RWPE1 (cell line): ENCODE results near the gene ADCYAP1.
"Not testable (repeated sequence)": the region's sequence is repeated elsewhere in the genome, so short reads cannot be mapped to it uniquely, and the experiment has no call there.

Source experiments
- CTCF ChIA-PET: fragments of 350-600 bp; sonication (Branson Sonifier 250); formaldehyde crosslinking; extraction: SDS; loops from one replicate; lab custom pipeline; 2021; lab: Yijun Ruan, JAX
- POLR2A ChIA-PET: fragments of 400-600 bp; formaldehyde crosslinking; extraction: SDS; loops from one replicate; lab custom pipeline; 2020; ENCODE audit warnings: antibody characterized with exemption; ENCODE audit not compliant: low non-redundant PET; lab: Yijun Ruan, JAX
- DNase-seq: peaks from one replicate; pipeline ENCODE4 v3.0.0; 2012; ENCODE audit warnings: low spot score
- H3K27ac ChIP-seq: fragments of 450-650 bp; 2 replicates; pipeline ENCODE4 v1.5.1; 2017
- CTCF ChIP-seq: fragments of 450-650 bp; conservative IDR thresholded peaks from 2 replicates; pipeline ENCODE4 v1.5.1; 2017; ENCODE audit warnings: low read depth, mild to moderate bottlenecking

The ADCYAP1 gene

GRCh38 chr18:904218-905090 is at the start of gene ADCYAP1:
Gene ADCYAP1, plus strand, starts transcription at chr18:904871. Its CDS starts 516 bp downstream, at chr18:905387.
- POLR2A ChIA-PET = no interaction called here
- DNase-seq = no peak
- CTCF ChIA-PET = interaction anchor here (0.5 to 0.9 kb wide), 2 partner anchors 40 to 57 kb away, joined by 3 to 4 read pairs; no protein-coding TSS in a partner anchor

DNA sequence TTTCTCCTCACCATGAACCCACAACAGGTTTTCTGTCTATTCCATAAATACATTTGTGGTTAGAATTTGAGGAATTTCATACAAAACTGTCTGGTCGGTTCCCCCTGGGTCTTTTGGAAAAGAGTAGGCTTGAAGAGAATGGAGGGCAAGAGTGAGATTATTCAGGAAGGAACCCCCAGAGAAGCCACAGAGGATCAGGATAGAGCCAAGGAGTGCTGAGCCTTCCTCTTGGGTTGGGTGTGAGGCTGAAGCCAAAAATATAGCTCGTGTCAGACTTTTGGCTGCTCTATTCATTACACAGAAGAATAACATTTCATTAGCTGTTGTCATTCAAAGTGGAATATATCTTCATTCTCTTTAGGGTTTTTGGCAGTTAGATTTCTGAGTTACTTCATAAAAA is 46.7 kb upstream of the ADCYAP1 start:
- POLR2A ChIA-PET = no interaction called here
- no peak overlapping the region for H3K27ac ChIP-seq
- no peak for DNase-seq
- CTCF ChIA-PET = no interaction called here
- TF ChIP-seq CTCF = no peak

More at GRCh38 chr18:904218-905090, at the start of gene ADCYAP1:
- no peak within 1 kb of the TSS for H3K27ac ChIP-seq
- no peak for TF ChIP-seq CTCF

DNA sequence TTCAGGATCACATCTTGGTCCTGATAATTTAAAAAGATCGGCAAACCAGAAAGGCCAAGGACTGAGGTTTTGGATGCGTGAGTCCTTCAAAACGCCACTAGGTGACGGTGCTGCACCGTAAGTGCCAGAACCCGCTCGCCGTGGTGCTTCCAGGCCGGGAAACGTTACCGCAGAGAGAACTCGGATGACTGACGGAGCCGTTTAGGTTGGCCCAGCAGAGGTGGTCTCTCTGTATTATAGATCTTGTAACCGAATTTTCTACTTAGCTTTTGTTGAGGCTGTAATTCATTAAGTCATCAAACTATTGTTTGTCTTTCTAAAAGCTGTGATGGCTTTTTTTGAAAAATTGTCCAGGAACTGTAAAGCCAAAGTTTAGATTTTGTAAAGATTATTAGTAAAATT is 39.8 kb upstream of the ADCYAP1 start:
- no peak overlapping the region for H3K27ac ChIP-seq
- CTCF ChIA-PET = interaction anchor here (0.7 to 1.4 kb wide), 4 partner anchors 40 to 358 kb away, joined by 3 to 6 read pairs (median 4); no protein-coding TSS in a partner anchor
- DNase-seq = peak; percentile 67
- POLR2A ChIA-PET = no interaction called here
- TF ChIP-seq CTCF = peak; percentile 99

- TF ChIP-seq CTCF = no peak
- CTCF ChIA-PET = interaction anchor here (0.7 kb wide), 1 partner anchor 452 kb away, joined by 3 read pairs; no protein-coding TSS in a partner anchor
- H3K27ac ChIP-seq = no peak overlapping the region
- POLR2A ChIA-PET = no interaction called here
- DNase-seq = no peak
These were observed 37.4 kb upstream of the ADCYAP1 start for GRCh38 chr18:867257-867656.

GRCh38 chr18:873426-873825 is 31.2 kb upstream of the ADCYAP1 start:
- DNase-seq, H3K27ac ChIP-seq, CTCF ChIA-PET, POLR2A ChIA-PET: not testable (repeated sequence)

GRCh38 chr18:875912-876311 is 28.8 kb upstream of the ADCYAP1 start:
- ChIA-PET POLR2A (no interaction called here), CTCF (no interaction called here)
- TF ChIP-seq CTCF = no peak
- no peak overlapping the region for H3K27ac ChIP-seq
- DNase-seq = no peak

DNA sequence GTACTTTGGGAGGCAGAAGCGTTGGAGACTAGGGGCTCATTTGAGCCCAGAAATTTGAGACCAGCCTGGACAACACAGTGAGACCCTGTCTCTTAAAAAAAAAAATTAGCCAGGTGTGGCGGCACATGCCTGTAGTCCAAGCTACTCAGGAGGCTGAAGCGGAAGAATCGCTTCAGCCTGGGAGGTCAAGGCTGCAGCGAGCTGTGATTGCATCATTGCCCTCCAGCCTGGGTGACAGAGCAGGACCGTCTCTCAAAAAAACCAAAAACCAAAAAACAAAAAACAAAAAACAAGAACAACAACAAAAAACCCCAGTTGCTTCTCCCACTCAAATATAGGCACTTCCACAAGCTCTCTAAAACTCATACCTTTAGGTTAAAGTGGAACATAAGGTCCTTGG is 27.4 kb upstream of the ADCYAP1 start:
- ChIA-PET CTCF (interaction anchor here (0.6 kb wide), 2 partner anchors 27 to 610 kb away, joined by 4 read pairs; no protein-coding TSS in a partner anchor), POLR2A (no interaction called here)
- no peak for TF ChIP-seq CTCF
- no peak overlapping the region for H3K27ac ChIP-seq
- DNase-seq = no peak
